ENCODE data around the gene SLC22A17. TPM values are rescaled to one million over a fixed set of nuclear protein-coding genes. Genes with fewer than 3 reads are reported as not detected.
"Not testable (repeated sequence)": the region's sequence is repeated elsewhere in the genome, so short reads cannot be mapped to it uniquely, and the experiment has no call there.

The SLC22A17 gene
- polyA plus RNA-seq (2012; ENCODE audit: insufficient read depth, insufficient read length) = 22.7 TPM

- peak; percentile 25 for DNase-seq (ENCODE audit: low read depth, low spot score)
- peak within 1 kb of the TSS; percentile 56 for H3K4me3 ChIP-seq (ENCODE audit: low read length)
Measured at GRCh38 chr14:23352506-23353432, at the start of gene SLC22A17. Gene SLC22A17 (minus strand): TSS chr14:23352887.

GRCh38 chr14:23401291-23401690 lies 48.6 kb upstream of the SLC22A17 start:
- DNase-seq (ENCODE audit: low read depth, low spot score) = no peak
- no peak overlapping the region for H3K4me3 ChIP-seq (ENCODE audit: low read length)

DNA sequence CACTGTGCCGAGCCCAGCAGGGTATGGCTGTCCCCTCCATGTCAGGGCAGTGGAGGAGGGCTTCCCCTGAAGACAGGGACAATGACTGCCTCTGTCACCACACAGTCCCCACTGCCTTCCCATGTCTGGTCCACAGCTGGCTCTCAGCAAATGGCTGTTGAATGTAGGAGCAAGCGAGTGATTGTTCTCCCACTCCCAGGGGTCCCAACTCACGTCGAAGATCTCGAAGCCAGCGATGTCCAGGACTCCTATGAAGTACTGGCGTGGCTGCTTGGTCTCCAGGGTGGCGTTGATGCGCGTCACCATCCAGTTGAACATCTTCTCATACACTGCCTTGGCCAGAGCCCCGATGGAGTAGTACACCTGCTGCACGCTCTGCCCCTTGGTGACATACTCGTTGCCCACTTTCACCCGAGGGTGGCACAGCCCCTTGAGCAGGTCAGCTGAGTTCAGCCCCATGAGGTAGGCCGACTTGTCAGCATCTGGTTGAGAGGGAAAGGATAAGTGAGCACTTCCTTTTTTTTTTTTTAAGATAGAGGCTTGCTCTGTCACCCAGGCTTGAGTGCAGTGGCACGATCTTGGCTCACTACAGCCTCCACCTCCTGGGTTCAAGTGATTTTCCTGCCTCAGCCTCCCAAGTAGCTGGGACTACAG lies 47.9 kb upstream of the SLC22A17 start:
- H3K4me3 ChIP-seq (ENCODE audit: low read length); DNase-seq (ENCODE audit: low read depth, low spot score): not testable (repeated sequence)

- no peak for DNase-seq (ENCODE audit: low read depth, low spot score)
- no peak overlapping the region for H3K4me3 ChIP-seq (ENCODE audit: low read length)
Measured at GRCh38 chr14:23399591-23399990, 46.9 kb upstream of the SLC22A17 start.

GRCh38 chr14:23399136-23399535 lies 46.4 kb upstream of the SLC22A17 start:
- no peak for DNase-seq (ENCODE audit: low read depth, low spot score)

GRCh38 chr14:23398348-23398747 lies 45.7 kb upstream of the SLC22A17 start:
- H3K4me3 ChIP-seq (ENCODE audit: low read length) = no peak overlapping the region
- no peak for DNase-seq (ENCODE audit: low read depth, low spot score)

More at GRCh38 chr14:23399136-23399535, 46.4 kb upstream of the SLC22A17 start:
- H3K4me3 ChIP-seq (ENCODE audit: low read length) = no peak overlapping the region

DNA sequence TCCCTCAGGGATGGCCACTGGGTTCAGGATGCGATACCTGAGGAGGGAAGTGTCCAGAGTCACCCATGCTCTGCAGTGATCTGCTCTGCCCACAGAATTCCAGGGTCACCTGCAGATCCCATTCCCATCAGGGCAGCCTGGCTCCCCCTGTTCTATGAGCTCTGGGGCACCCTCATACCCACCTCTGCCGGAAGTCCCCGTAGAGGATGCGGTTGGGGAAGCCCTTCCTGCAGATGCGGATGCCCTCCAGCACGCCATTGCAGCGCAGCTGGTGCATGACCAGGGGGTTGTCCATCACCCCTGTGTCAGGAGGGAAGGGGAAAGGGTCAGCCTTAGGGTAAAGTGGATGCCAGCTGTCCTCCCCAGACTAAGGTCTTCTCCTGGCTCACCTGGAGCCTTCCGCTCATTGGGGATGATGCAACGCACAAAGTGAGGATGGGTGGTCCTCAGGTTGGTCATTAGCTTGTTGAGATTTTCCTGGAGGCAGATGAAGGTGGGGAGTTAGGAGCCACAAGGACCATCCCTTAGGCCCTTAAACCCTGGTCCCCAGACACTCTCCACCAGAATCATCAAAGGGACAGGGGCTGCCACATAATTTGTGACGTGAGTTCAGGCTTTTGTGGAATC lies 44.2 kb upstream of the SLC22A17 start:
- H3K4me3 ChIP-seq (ENCODE audit: low read length) = no peak overlapping the region
- no peak for DNase-seq (ENCODE audit: low read depth, low spot score)

GRCh38 chr14:23396126-23396525 lies 43.4 kb upstream of the SLC22A17 start:
- no peak for DNase-seq (ENCODE audit: low read depth, low spot score)
- H3K4me3 ChIP-seq (ENCODE audit: low read length) = no peak overlapping the region

DNA sequence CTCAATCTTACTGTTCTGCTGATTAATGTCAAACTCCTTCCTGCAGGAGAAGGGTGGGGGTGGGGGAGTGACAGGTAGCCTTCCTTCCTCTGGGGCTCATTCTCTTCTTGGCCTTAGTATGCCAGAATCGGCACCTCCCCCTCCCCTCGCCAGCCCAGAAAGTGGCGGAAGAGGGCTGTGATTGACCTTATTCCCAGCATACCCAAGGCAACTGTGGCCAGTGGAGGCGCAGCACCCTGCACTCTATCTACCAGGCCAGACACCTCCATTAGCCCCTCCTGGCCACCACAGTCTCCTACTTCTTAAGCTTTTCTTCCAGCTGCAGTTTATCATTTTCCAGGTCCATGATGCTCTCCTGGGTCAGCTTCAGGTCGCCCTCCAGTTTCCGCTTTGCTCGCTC lies 39.9 kb upstream of the SLC22A17 start:
- no peak for DNase-seq (ENCODE audit: low read depth, low spot score)
- no peak overlapping the region for H3K4me3 ChIP-seq (ENCODE audit: low read length)

GRCh38 chr14:23389871-23390270 lies 37.2 kb upstream of the SLC22A17 start:
- not testable (repeated sequence) for DNase-seq (ENCODE audit: low read depth, low spot score); H3K4me3 ChIP-seq (ENCODE audit: low read length)

GRCh38 chr14:23389396-23389795 lies 36.7 kb upstream of the SLC22A17 start:
- H3K4me3 ChIP-seq (ENCODE audit: low read length) = no peak overlapping the region
- no peak for DNase-seq (ENCODE audit: low read depth, low spot score)

- DNase-seq (ENCODE audit: low read depth, low spot score) = no peak
- no peak overlapping the region for H3K4me3 ChIP-seq (ENCODE audit: low read length)
Measured at GRCh38 chr14:23388996-23389395, 36.3 kb upstream of the SLC22A17 start.

- no peak for DNase-seq (ENCODE audit: low read depth, low spot score)
- H3K4me3 ChIP-seq (ENCODE audit: low read length) = no peak overlapping the region
Measured at GRCh38 chr14:23387916-23388882, 35.5 kb upstream of the SLC22A17 start.

DNA sequence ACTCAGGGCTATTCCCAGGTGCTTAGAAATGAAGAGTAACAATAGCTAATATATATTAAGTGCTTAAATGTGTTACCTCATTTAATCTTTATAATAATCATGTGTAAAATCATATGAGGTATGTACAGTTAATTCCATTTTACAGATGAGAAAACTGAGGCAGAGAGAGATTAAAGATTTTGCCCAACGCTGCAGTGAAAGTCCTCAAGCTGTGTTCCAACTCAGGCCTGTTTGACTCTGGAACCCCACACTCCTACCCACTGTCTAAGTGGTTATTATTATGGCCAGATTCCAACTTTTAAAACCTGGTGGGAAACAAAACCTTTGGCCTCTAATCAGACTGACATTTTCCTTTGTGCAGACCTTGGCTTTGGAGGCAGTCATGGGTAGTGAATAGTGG lies 34.3 kb upstream of the SLC22A17 start:
- DNase-seq (ENCODE audit: low read depth, low spot score) = no peak
- H3K4me3 ChIP-seq (ENCODE audit: low read length) = no peak overlapping the region

DNA sequence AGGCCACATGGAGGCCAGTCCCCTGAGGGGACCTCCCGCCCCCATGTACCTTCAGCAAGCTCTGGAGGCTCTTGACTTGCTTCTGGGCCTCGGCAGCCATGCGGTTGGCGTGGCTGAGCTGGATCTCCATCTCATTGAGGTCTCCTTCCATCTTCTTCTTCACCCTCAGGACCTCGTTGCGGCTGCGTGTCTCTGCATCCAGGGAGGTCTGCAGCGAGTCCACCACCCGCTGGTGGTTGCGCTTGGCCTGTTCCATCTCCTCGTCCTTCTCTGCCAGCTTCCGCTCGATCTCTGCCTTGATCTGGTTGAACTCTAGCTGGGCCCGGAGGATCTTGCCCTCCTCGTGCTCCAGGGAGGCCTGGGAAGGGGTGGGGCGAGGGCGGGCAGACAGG lies 33.6 kb upstream of the SLC22A17 start:
- DNase-seq (ENCODE audit: low read depth, low spot score) = not testable (repeated sequence)

GRCh38 chr14:23385642-23386265 lies 33.1 kb upstream of the SLC22A17 start:
- DNase-seq (ENCODE audit: low read depth, low spot score) = no peak
- no peak overlapping the region for H3K4me3 ChIP-seq (ENCODE audit: low read length)

More for the DNA sequence above, 33.6 kb upstream of the SLC22A17 start:
- H3K4me3 ChIP-seq (ENCODE audit: low read length) = not testable (repeated sequence)

- no peak overlapping the region for H3K4me3 ChIP-seq (ENCODE audit: low read length)
- DNase-seq (ENCODE audit: low read depth, low spot score) = no peak
Measured at GRCh38 chr14:23385244-23385641, 32.6 kb upstream of the SLC22A17 start.

DNA sequence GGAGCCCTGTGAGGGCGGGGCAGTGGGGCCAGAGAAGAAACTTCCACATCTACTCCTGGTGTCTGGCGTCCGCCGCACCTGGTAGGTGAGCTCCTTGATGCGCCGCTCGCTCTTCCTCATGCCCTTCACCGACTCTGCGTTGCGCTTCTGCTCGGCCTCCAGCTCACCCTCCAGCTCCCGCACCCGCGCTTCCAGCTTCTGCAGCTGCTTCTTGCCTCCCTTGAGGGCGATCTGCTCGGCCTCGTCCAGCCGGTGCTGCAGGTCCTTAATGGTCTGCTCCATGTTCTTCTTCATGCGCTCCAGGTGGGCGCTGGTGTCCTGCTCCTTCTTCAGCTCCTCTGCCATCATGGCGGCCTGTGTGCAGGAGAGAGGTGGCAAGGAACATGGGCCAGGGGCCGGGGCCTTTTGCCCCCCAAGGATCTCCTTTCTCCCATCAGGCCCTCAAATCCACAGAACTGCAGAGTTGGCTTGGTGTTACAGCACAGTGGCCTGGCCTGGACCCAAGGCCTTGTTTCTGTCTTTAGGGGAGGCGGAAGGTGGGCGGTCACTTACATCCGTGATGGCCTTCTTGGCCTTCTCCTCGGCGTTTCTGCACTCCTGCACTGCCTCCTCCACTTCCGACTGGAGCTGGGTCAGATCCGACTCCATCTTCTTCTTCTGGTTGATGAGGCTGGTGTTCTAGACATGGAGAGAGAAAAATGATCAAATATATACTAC lies 31.8 kb upstream of the SLC22A17 start:
- H3K4me3 ChIP-seq (ENCODE audit: low read length) = no peak overlapping the region
- no peak for DNase-seq (ENCODE audit: low read depth, low spot score)
